Neural crest cell (in vitro differentiated cells): Measurements from ENCODE around the gene FBXL5. TPM values are rescaled to one million over a fixed set of nuclear protein-coding genes. Genes with fewer than 3 reads are reported as not detected.
A peak's percentile ranks its signal among the peaks of the same experiment; 100 is the strongest.

ENCODE experiments used
- DNase-seq: peaks from one replicate; pipeline ENCODE4 v3.0.0; 2021; ENCODE audit warnings: low read depth, mixed read lengths, low spot score
- H3K27ac Mint-ChIP-seq: one replicate; pipeline ENCODE4 v1.8.0; 2021; ENCODE audit warnings: mild to moderate bottlenecking, mixed read lengths; ENCODE audit not compliant: unreplicated experiment
- H3K27me3 Mint-ChIP-seq: 2 replicates; pipeline ENCODE4 v1.8.0; 2021; ENCODE audit warnings: low read depth, mild to moderate bottlenecking, mixed read lengths
- H3K36me3 Mint-ChIP-seq: 2 replicates; pipeline ENCODE4 v1.8.0; 2021; ENCODE audit warnings: low read depth, mild to moderate bottlenecking, mixed read lengths
- H3K4me1 Mint-ChIP-seq: 2 replicates; pipeline ENCODE4 v1.8.0; 2021; ENCODE audit warnings: mixed read lengths
- H3K4me3 Mint-ChIP-seq: one replicate; pipeline ENCODE4 v1.8.0; 2021; ENCODE audit warnings: mild to moderate bottlenecking, mixed read lengths
- H3K9me3 Mint-ChIP-seq: 2 replicates; pipeline ENCODE4 v1.8.0; 2021; ENCODE audit warnings: mixed read lengths
- CTCF ChIP-seq: fragments of 200-600 bp; sonication (generic); conservative IDR thresholded peaks from 2 replicates; pipeline ENCODE4 v1.5.0; 2021; ENCODE audit warnings: antibody characterized with exemption, mild to moderate bottlenecking
- total RNA-seq: library from RNA; stranded (reverse); gene quantifications from 2 replicates; pipeline ENCODE4 v1.2.1, GENCODE V29; 2021

The FBXL5 gene
- total RNA-seq, 1 donor from 2014 or later, result 71.2 TPM

GRCh38 chr4:15670576-15670975 lies 15.4 kb upstream of the FBXL5 start:
- no peak overlapping the region for H3K4me3 Mint-ChIP-seq
- H3K36me3 Mint-ChIP-seq, result peaks cover 15% of the 10 kb centered on the region
- peaks cover 9% of the 10 kb centered on the region for H3K4me1 Mint-ChIP-seq
- H3K27me3 Mint-ChIP-seq, result no peaks in the 10 kb centered on the region
- no peak for TF ChIP-seq CTCF
- peaks cover 4% of the 10 kb centered on the region for H3K9me3 Mint-ChIP-seq
- no peak for DNase-seq
- H3K27ac Mint-ChIP-seq, result no peak overlapping the region

- Mint-ChIP-seq H3K27me3 (no peaks in the 10 kb centered on the region), H3K27ac (no peak overlapping the region)
- no peak for DNase-seq
Measured at GRCh38 chr4:15668566-15669435, 13.6 kb upstream of the FBXL5 start.

GRCh38 chr4:15667006-15667405 lies 11.8 kb upstream of the FBXL5 start:
- no peak overlapping the region for H3K4me3 Mint-ChIP-seq
- peaks cover 9% of the 10 kb centered on the region for H3K4me1 Mint-ChIP-seq
- H3K36me3 Mint-ChIP-seq, result peaks cover 15% of the 10 kb centered on the region
- TF ChIP-seq CTCF, result no peak
- no peak overlapping the region for H3K27ac Mint-ChIP-seq
- H3K9me3 Mint-ChIP-seq, result peaks cover 4% of the 10 kb centered on the region
- DNase-seq, result no peak
- H3K27me3 Mint-ChIP-seq, result no peaks in the 10 kb centered on the region

More at GRCh38 chr4:15668566-15669435, 13.6 kb upstream of the FBXL5 start:
- H3K36me3 Mint-ChIP-seq, result peaks cover 15% of the 10 kb centered on the region
- peaks cover 9% of the 10 kb centered on the region for H3K4me1 Mint-ChIP-seq
- peaks cover 4% of the 10 kb centered on the region for H3K9me3 Mint-ChIP-seq
- H3K4me3 Mint-ChIP-seq, result no peak overlapping the region
- no peak for TF ChIP-seq CTCF

- TF ChIP-seq CTCF, result no peak
- H3K9me3 Mint-ChIP-seq, result peaks cover 4% of the 10 kb centered on the region
- no peaks in the 10 kb centered on the region for H3K27me3 Mint-ChIP-seq
- peak overlapping the region; percentile 50 for H3K27ac Mint-ChIP-seq
- no peak for DNase-seq
- no peak overlapping the region for H3K4me3 Mint-ChIP-seq
- H3K36me3 Mint-ChIP-seq, result peaks cover 13% of the 10 kb centered on the region
- H3K4me1 Mint-ChIP-seq, result peaks cover 9% of the 10 kb centered on the region
Measured at GRCh38 chr4:15665753-15666365, 10.7 kb upstream of the FBXL5 start.

- Mint-ChIP-seq H3K36me3 (no peaks in the 10 kb centered on the region), H3K27ac (no peak overlapping the region), H3K9me3 (no peaks in the 10 kb centered on the region), H3K4me3 (no peak overlapping the region), H3K4me1 (peaks cover 6% of the 10 kb centered on the region), H3K27me3 (no peaks in the 10 kb centered on the region)
- DNase-seq, result no peak
- no peak for TF ChIP-seq CTCF
Measured at GRCh38 chr4:15659768-15660570, 4.8 kb upstream of the FBXL5 start.
